NK-92 treated with Interleukin-12 subunit alpha and Interleukin-12 subunit beta, amount 100 ng/mL, for 24 hours (cell line): ENCODE results near the gene ECPAS.
"Not testable (repeated sequence)": the region's sequence is repeated elsewhere in the genome, so short reads cannot be mapped to it uniquely, and the experiment has no call there.

Experiments used
- DNase-seq: peaks from one replicate; lab custom pipeline; 2025; lab: John Stamatoyannopoulos, UW

The ECPAS gene

DNA sequence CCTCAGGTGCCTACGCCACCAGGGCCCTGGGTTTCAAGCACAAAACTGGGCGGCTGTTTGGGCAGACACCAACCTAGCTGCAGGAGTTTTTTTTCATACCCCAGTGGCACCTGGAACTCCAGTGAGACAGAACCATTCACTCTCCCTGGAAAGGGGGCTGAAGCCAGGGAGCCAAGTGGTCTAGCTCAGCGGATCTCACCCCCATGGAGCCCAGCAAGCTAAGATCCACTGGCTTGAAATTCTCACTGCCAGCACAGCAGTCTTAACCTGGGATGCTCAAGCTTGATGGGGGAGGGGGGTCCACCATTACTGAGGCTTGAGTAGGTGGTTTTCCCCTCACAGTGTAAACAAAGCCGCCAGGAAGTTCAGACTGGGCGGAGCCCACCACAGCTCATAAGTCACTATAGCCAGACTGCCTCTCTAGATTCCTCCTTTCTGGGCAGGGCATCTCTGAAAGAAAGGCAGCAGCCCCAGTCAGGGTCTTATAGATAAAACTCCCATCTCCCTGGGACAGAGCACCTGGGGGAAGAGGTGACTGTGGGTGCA lies 149.8 kb downstream of the ECPAS start:
- not testable (repeated sequence) for DNase-seq

DNA sequence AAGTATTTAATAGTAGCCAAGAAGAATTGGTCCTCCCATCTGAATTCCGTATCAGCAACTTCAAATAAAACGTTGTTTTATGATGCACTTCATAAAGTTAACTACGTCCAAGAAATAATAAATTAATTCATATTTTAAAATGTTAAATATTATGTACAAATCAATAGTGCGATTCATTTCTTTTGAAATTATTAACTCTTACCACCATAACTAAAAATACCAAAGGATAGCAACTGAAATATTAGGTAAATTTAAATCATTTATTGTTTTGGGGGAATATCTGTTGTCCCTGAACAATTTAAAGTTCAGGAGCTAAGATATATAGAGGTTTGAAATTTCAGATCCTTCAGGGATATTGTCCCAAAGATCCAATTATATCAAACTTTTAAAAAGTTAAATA lies 154.1 kb downstream of the ECPAS start, which contains the start of gene OR2K2:
TSS of gene OR2K2 (minus strand) at position 101 of the 400 bp plus-strand sequence. CDS start 1,791 bp downstream, outside the sequence.
- DNase-seq = no peak

DNA sequence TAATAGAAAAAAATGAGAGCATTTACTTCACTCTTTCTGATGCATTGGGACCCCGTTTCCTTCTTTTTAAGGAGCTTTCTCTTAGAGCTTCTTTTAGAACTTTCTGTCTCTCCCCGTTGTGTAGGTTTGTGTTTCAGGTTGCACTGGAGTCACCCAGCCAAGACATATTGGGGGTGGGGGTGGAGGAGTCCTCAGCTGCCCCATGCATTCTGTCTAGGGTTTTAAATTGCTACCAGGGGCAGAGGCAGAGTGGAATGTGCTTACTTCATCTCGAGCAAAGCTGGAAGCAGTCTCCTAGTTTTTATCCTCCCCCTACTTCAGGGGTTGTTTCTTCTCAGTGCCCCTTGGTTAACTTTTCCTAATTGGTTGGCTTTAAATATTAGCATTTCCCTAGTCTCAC lies 163.6 kb downstream of the ECPAS start:
- DNase-seq = no peak

DNA sequence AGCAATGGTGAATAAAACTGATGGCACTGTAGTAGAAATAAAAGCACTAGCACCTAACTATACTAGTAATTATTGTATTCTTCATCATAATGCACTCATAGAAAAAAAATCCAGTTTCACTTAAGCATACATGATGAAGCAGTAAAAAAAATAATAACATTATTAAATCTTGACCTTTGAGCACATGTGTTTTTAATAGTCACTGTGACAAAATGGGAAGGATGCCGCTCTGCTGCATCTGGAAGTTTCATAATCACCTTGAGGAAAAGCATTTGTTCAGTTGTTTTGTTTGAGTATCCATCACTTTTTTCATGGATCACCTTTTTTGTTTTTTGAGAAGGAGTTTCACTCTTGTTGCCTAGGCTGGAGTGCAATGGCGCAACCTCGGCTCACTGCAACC lies 167.4 kb downstream of the ECPAS start:
- DNase-seq = no peak
